Measurements from ENCODE around the gene AAK1.
"Not testable (repeated sequence)": the region's sequence is repeated elsewhere in the genome, so short reads cannot be mapped to it uniquely, and the experiment has no call there.

The AAK1 gene

DNA sequence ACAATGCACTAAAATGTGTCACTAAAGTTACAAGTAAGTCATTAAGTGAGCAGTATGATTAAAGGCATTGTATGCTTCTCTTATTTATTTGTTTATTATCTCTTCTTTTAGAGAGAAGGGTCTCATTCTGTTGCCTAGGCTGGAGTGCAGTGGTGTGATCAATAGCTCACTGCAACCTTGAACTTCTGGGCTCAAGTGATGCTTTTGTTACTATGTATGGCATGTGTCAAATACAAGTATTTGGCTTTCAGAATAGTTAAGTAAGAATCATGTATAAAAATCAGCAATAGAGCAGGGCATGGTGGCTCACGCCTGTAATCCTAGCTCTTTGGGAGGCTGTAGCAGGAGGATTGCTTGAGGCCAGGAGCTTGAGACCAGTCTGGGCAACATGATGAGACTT, 15.8 kb upstream of the AAK1 start:
- DNase-seq, result no peak

DNA sequence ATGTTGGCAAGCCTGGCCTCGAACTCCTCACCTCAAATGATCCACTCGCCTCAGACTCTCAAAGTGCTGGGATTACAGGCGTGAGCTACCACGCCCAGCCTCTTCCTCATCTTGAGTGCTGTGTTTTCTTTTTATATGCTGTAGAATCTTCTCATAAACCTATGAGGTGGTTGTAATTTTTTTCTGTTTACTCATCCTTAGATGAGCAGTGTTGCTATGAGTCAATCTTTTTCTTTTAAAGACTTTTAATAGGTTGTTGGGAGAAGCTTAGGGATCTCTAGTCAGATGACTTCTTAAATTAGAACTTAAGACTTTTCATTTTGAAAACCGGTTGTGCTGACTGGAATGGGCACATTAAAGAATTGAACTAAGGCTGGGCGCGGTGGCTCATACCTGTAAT, 8.7 kb upstream of the AAK1 start:
- no peak for DNase-seq

DNA sequence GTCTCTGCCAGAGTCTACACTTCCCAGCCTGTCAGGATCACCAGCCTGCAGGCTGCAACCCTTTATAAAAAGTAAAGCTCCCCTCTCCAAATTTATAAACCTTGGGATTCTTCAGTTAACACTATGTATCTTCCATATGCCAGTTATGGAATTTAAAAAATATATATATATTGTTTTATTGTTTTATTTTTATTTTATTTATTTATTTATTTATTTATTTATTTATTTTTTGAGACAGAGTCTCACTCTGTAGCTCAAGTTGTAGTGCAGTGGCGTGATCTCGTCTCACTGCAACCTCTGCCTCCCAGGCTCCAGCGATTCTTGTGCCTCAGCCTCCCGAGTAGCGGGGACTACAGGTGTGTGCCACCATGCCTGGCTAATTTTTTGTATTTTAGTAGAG, 3.7 kb upstream of the AAK1 start:
- DNase-seq, result not testable (repeated sequence)

- no peak for DNase-seq
Observed at GRCh38 chr2:69646714-69647113, 3.2 kb upstream of the AAK1 start.

DNA sequence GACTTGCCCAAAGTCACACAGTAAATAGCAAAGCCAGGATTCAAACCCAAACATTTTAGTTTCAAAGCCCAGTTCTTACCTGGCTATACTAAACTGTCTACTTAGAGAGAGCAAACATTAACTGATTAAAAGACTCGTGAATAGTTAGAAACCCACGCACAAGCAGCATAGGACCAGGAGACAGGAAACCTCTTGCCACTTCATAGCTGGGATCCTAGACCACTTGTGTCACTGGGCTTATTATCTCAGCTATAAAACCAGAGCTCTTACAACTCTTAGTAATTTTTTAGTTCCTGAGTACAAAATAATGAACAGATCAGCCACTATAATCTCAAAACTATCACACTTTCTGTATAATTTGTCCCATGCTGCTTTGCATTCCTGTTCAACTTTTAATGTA, 2.4 kb upstream of the AAK1 start:
- DNase-seq, result no peak

- no peak for DNase-seq
Observed at GRCh38 chr2:69645031-69645431, 1.5 kb upstream of the AAK1 start.

- no peak for DNase-seq
Observed at GRCh38 chr2:69644506-69644979, 1.0 kb upstream of the AAK1 start.

GRCh38 chr2:69642709-69643601, 584 bp downstream of the AAK1 start:
- peak; percentile 73 for DNase-seq

- DNase-seq, result no peak
Observed at GRCh38 chr2:69641887-69642708, 1.4 kb downstream of the AAK1 start.

- DNase-seq, result no peak
Observed at GRCh38 chr2:69641471-69641870, 2.1 kb downstream of the AAK1 start.

DNA sequence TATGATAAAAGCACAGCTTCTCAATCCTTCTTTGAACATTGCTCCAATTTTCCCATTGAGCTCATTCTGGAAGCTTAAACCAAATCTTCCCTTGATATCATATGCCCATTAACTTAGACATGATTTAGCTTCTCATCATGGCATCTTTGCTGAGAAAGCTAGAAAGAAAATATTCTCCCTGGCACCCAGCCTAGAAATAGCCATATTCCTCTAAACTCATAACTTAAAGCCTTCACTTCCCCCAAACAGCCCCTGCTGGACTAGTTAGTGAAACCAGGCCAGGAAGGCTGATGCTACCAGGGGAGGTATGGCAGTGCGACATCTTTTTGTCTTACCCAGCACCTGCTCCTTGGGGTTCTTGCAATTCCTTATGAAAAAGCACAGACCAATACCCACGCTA, 4.3 kb downstream of the AAK1 start:
- DNase-seq, result no peak

DNA sequence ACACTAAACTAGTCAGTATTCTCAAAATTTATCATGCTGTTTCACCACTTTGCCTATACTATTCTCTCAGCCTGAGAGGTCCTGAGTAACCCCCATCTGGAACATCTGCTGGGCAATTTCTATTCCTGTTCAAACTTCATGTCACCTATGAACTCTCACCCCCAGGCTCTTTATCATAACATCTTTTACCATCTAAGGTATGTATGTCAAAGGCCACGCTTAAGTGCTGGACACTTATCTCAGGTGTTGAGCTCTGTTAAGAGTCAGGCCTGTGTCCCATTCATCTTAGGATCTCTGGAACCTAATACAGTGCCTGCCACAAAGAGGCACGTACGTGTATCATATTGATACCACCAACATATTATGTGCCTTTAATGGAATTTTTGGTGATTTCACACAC, 4.9 kb downstream of the AAK1 start:
- DNase-seq, result no peak

DNA sequence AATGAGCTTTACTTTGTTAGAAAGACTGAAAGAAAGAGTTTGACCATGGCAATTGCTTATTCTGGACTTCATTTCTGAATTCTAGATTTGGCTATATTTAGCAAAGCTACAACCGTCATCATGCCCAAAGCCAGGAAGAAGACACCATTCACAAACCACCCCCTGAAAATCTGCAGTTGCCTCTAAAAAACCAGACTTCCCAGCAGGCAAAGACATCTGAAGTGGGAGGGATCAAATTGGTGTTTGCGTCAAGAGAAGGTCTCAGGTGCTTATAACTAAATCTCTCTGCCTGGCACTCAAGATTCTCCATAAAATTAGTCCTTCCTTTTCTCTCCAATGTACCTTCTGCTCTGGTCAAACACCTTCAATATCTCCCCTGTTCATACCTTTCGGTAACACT, 5.6 kb downstream of the AAK1 start:
- DNase-seq, result no peak

GRCh38 chr2:69636395-69636794, 7.1 kb downstream of the AAK1 start:
- DNase-seq, result no peak

- DNase-seq, result no peak
Observed at GRCh38 chr2:69635432-69635831, 8.1 kb downstream of the AAK1 start.

GRCh38 chr2:69634196-69634821, 9.2 kb downstream of the AAK1 start:
- no peak for DNase-seq

- DNase-seq, result no peak
Observed at GRCh38 chr2:69631402-69631801, 12.1 kb downstream of the AAK1 start.

DNA sequence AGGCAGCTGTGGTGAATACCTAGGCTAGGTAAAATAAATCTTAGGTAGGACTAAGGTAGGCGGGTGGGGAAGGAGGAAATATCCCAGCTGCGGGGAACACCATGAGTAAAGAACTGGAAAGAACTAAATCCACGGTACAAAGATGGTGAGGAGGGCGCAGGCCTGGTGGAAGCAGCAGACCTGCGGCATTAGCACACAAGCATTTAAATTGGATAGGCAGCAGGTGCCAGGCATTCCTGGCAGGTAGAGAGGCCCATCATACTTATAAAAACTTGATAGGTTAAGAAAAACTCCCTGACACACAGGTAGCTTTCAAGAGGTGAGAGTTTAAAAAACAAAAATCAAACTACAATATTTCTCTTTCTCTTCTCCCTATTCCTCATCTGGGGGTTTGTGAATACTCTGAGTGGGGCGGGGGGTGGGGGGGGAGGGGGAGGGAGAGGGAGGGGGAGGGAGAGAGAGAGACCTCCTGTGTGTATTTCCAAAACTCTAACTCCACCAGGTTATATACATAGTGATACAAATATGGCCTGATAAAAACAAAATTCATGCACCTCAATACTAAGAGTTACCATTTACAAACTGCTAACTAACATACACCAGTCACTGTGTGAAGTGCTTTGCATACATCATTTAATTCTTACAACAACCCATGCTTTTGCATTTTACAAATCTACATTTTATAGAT, 13.5 kb downstream of the AAK1 start:
- no peak for DNase-seq

DNA sequence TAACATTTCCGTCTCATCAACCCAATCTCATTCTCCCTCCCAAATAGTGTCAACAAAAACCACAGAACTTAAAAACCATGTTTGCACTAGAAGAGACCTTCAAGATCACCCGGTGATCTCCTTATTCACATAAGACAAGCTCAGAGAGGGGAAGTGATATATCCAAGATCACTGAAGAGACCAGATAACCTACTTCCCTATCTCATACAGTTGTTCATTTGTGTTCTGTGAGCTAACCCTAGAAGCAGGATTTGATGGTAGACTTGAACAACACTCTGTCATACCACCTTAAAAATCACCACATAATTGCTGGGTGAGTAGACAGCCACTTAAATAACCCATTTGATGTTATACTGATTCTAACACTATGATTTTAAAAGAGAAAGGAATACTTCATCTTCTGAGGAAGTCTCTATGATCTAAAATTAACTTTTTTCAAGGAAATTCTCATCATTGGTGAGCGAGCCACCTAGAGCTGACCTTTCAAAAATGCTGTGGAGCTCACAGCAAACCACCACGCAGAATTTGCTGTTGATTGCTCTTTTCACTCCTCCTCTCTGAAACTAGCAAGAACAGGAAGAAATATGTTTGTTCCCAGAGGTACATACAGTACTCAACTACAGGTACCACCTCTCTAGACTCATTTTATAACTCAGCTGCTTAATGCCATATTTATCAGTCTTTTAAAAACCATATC, 15.1 kb downstream of the AAK1 start:
- no peak for DNase-seq

DNA sequence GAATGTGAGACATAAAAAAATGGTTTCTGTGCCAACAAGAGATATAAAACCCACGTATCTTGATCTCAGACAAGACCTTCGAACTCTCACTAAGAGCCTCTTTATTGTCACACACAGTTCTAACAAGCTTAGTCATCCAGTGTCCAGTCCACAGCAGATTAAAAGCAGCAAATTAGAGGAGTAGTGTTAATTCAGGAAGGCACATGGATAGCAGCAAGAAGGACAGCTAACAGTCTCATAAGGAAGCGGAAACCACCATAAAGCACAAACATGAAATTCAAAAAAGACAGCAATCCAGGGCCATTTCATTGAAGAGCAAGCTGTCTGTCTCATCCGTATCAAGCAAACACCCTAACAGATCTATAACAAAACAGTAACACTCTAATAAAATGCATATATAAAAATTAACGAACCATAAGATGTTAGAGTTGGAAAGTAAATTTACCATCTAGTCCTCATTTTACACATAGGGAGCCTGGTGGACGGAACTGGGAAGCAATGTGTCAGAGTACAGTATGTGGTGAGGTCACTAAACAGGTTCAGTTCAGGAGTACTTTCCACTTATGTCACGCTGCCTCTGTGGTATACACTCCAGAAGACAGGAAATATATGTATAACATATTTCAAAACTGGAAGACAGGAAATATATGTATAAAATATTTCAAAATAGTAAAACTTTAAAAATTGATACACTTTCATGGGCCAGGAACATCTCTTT, 18.3 kb downstream of the AAK1 start:
- no peak for DNase-seq

DNA sequence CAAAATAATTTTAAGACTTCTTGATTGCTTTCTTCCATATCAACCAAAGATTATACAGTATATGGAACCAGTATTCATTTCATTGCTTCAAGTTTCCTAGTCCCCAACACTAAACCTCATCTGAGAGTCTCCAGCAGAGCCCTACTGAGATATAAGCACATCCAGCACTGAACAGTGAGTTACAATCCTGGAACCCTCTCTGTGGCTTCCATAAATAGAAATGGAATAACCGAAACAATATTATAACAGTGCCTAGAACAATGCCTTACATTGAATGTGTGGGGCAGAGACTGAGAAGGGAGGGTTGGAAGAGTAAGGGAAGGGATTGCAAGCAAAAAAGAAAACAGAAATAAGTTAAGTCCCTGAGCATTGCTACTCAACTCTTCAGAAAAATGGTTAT, 18.9 kb downstream of the AAK1 start:
- DNase-seq, result no peak

DNA sequence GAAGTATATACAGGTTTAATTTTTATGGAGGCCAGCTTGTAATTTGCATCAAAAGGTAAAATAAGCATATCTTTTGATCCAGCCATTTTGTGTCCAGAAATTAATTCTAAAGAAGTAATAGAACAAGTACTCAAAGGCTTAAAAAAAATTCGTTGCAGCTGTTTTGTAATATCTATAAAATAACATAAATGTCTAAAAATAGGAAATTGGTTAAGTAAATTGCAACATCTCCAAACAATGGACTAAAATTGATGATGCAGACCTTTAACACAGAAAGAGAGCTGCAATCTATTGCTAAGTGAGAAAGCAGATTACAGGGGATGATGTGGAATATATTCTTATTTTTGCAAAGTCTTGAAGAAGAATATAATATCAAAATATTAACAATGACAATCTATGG, 19.4 kb downstream of the AAK1 start:
- DNase-seq, result no peak
